Activated CD4-positive, alpha-beta T cell treated with anti-CD3 and anti-CD28 coated beads for 4 hours (primary cell): ENCODE data around the gene KLHDC8B.
"Not testable (repeated sequence)": the region's sequence is repeated elsewhere in the genome, so short reads cannot be mapped to it uniquely, and the experiment has no call there.

ENCODE experiments used
- DNase-seq, 2 donors: peaks; one replicate each; pipeline ENCODE4 v3.0.0-alpha.2; 2020

KLHDC8B gene

DNA sequence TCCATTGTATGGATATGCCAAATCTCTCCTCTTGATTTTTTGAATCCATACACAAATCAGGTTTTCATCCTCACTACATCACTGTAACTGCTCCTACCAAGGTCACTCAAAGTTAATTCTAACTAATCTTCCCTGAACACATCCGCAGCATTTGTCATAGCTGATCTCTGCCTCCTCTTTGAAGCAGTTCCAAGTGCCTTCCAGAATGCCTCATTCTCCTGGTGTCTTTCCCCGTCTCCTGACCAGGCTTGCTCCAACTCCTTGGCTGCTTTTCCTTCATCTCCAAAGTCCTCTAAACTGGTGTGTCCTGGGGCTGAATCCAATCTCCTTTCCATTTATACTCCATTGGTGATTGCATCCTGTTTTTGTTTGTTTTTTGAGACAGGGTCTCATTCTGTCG is 26.8 kb downstream of the KLHDC8B start:
- DNase-seq = no peak

DNA sequence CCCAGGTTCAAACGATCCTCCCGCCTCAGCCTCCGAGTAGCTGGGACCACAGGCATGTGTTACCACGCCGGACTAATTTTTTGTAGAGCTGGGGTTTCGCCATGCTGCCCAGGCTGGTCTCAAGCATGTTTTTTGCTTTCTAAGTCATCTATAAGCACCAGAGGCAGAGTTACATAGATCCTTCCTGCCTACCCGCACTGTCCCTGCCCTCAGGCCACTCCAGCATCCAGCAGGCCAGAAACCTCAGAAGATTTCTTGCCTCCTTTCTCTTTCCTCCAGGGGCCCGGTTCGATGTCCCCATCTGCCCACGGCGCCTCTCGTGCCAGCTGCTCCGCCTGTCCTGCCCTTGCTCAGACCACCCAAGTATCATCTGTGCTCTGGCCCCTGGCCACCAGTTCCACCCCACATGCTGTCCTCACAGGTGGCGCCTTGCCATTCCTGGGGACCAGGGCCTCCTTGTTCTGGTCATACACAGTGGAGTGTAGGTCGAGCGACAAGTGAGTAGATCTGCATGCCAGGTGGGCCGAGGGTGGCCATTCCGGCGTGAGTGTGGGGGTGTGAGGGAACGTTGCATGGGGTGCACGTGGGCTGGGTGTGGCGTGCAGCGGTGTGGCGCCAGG is 27.3 kb downstream of the KLHDC8B start:
- DNase-seq = no peak

DNA sequence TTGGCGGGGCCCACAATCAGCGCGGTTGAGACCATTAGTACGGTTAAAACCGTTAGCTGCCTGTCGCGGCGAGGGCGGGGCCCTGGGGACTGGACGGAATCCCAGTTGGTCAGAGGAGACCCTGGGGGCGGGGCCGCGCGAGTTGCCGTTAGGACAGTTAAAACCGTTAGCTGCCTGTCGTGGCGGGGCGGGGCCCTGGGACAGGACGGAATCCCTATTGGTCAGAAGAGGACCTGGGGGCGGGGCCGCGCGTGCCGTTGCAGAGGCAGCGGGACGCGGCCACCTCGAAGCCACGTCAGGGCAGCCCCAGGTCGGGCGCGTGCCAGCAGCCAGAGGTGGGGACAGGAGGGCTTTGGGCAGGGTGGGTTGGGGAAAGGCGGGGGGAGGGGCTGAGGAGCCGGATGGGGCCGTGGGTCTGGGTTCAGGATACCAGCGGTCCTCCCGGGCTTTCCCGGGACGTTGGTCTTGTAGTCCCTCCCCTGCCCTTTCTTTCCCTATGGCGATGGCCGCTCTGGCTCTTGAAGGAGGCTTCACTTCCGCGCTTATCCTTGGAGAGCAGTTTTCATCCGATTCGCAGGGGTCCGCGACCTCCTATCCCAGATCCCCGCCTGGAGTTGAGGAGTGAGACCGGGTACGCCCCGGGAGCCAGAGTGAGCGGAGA is 28.0 kb downstream of the KLHDC8B start:
- DNase-seq = no peak

DNA sequence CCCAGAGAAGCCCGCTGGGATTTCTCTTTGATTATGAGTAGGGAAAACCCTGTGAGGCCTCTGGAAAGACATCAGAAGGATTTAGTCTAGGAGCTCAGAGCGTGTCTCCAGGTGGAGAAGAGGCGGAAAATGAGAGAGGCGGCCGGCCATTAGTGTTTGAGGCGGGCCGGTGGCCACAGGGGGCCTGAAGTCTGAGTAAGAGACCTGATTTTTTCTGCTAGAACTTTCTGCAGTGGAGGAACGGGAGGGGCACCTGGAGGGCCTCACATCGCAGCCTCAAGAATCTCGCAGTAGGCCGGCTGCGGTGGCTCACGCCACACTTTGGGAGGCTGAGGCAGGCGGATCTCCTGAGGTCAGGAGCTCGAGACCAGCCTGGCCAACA is 28.5 kb downstream of the KLHDC8B start:
- no peak for DNase-seq

DNA sequence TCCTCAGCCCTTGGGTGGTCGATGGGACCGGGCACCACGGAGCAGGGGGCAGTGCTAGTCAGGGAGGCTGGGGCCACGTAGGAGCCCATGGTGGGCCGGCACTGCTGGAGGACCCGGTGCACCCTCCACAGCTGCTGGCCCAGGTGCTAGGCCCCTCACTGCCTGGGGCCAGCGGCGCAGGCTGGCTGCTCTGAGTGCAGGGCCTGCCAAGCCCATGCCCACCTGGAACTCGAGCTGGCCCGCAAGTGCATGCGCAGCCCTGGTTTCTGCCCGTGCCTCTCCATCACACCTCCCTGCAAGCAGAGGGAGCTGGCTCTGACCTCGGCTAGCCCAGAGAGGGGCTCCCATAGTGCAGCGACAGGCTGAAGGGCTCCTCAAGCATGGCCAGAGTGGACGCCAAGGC is 42.1 kb downstream of the KLHDC8B start:
- no peak for DNase-seq

DNA sequence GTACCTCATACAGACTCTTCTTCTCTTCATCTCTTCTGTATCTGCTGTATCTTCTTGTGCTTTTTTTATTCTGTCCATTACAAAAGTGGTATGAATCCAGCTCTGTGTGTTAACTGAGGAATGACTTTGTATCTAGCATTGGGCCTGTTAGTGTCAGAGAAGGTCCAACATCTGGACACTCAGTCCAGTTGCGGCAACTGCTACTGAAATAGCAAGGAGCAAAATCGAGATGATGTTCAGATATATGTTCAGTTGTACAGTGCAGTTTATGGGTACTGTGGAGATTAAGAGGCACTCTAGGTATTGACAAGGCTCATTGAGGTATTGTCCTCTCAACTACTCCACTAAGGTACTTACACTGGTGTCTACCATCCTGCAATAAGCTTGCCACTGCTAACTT is 42.6 kb downstream of the KLHDC8B start:
- DNase-seq = no peak

DNA sequence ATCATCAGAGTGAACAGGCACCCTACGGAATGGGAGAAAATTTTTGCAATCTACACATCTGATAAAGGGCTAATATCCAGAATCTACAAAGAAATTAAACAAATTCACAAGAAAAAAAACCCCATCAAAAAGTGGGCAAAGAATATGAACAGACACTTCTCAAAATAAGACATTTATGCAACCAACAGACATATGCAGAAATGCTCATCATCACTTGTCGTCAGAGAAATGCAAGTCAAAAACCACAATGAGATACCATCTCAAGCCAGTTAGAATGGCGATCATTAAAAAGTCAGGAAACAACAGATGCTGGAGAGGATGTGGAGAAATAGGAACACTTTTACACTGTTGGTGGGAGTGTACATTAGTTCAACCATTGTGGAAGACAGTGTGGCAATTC is 45.3 kb downstream of the KLHDC8B start:
- not testable (repeated sequence) for DNase-seq

DNA sequence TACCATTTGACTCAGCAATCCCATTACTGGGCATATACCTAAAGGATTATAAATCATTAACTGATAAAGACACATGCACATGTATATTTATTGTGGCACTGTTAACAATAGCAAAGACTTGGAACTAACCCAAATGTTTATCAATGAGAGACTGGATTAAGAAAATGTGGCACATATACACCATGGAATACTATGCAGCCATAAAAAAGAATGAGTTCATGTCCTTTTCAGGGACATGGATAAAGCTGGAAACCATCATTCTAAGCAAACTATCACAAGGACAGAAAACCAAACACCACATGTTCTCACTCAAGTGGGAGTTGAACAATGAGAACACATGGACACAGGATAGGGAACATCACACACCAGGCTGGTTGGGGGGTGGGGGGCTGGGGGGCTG is 45.7 kb downstream of the KLHDC8B start:
- DNase-seq = not testable (repeated sequence)

DNA sequence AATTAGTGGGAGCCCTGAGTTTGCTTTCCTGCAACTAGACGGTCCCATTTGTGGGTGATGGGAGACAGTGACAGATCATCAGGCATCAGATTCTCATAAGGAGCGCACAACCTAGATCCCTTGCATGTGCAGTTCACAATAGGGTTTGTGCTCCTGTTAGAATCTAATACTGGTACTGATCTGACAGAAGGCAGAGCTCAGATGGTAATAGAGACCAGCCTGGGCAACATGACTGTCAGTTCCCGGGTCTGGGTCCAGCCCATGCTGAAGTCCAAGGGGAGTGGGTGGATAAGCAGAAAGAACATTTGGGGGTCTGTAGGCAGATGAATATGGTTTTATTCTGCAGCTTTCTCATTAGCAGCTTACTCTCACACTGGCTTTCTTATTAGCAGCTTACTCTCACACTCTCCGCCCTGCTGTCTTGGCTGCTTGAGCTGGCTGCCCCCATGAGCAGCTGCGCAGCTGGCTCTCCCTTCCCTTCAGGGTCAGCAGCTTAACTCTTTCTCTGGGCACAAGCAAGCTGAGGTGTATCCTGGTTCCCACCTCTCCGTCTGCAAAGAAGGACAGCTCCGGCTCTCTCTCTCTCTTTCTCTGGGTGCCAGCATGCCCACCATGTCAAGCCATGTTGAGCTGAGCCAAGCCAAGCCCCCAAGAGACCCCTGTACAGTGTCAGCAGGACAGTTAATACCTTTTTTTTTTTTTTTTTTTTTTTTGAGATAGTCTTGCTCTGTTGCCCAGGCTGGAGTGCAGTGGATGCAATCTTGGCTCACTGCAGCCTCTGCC is 46.5 kb downstream of the KLHDC8B start:
- no peak for DNase-seq

DNA sequence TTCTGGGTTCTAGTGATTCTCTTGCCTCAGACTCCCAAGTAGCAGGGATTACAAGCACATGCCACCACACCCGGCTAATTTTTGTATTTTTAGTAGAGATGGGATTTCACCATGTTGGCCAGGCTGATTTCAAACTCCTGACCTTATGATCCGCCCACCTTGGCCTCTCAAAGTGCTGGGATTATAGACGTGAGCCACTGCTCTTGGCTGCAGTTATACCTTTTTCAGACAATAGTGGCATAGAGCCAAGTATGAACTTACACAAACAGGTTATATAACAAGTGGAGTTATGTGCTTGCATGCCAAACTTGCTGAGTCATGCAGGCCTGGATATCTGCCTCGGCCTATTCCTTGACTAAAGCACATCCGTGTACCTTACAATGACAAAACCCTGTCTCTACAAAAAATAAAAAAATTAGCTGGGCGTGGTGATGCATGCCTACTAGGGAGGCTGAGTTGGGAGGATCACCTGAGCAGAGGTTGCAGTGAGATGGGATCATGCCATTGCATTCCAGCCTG is 47.1 kb downstream of the KLHDC8B start:
- not testable (repeated sequence) for DNase-seq

DNA sequence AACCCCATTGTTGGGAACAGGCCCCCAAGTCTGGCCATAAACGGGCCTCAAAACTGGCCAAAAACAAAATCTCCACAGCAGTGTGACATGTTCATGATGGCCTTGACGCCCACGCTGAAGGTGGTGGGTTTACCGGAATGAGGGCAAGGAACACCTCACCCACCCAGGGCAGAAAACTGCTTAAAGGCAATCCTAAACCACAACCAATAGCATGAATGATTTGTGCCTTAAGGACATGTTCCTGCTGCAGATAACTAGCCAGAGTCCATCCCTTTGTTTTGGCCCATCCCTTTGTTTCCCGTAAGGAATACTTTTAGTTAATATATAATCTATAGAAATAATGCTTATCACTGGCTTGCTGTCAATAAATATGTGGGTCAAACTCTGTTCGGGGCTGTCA is 47.7 kb downstream of the KLHDC8B start:
- DNase-seq = no peak

DNA sequence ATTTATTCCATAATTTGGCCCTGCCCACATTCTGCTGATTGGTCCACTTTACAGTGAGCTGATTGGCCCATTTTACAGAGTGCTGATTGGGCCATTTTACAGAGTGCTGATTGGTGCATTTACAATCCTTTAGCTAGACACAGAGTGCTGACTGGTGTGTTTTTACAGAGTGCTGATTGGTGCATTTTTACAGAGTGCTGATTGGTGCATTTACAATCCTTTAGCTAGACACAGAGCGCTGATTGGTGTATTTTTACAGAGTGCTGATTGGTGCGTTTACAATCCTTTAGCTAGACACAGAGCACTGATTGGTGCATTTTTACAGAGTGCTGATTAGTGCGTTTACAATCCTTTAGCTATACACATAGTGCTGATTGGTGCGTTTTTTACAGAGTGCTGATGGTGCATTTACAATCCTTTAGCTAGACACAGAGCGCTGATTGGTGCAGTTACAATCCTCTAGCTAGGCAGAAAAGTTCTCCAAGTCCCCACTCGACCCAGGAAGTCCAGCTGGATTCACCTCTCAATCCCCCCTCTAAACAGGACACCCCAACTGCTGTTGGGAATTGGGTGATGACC is 49.7 kb downstream of the KLHDC8B start:
- not testable (repeated sequence) for DNase-seq

DNA sequence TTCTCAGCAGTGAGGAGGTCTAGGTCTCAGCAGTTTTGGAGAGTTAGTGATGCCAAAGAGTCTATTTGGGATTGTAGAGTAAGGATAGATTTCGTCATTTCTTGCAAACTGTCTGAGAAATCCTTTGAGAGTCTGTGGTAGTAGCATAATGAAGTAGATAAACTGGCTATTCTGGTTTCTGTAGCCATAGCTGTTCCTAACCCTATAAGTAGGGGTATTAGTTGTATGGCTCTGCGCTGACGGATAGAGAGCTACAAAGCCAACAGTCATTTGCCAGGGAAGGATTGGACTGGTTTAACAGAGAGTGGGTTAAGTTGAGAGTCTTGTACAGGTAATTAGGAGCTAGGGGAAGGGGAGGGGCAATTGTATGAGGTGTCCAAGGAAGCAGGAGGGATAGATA is 50.6 kb downstream of the KLHDC8B start:
- DNase-seq = no peak
